MM.1S (cell line): ENCODE data around the gene CPNE7.

ENCODE experiments used
- DNase-seq: peaks from one replicate; pipeline ENCODE4 v3.0.0-alpha.2; 2015
- H2AFZ ChIP-seq: fragments of 300-600 bp; sonication (generic); 2 replicates; pipeline ENCODE4 v1.6.0; 2016; ENCODE audit warnings: antibody characterized with exemption, low read length
- H3F3A ChIP-seq: fragments of 300-600 bp; sonication (generic); 2 replicates; pipeline ENCODE4 v1.6.1; 2016; ENCODE audit warnings: mild to moderate bottlenecking, antibody characterized with exemption, low read length, moderate library complexity, mixed read lengths; ENCODE audit not compliant: insufficient read depth
- H3K27ac ChIP-seq: fragments of 300-600 bp; sonication (generic); 2 replicates; pipeline ENCODE4 v1.5.1; 2016; ENCODE audit warnings: mild to moderate bottlenecking, low read length
- H3K27me3 ChIP-seq: fragments of 300-600 bp; sonication (generic); replicated peaks from 2 replicates; pipeline ENCODE4 v1.6.0; 2016; ENCODE audit warnings: low read length; ENCODE audit not compliant: insufficient read depth
- H3K36me3 ChIP-seq: fragments of 300-600 bp; sonication (generic); replicated peaks from 2 replicates; pipeline ENCODE4 v1.6.1; 2016; ENCODE audit warnings: mild to moderate bottlenecking, low read length, mixed read lengths; ENCODE audit not compliant: insufficient read depth
- H3K4me1 ChIP-seq: fragments of 300-600 bp; sonication (generic); 2 replicates; pipeline ENCODE4 v1.6.1; 2016; ENCODE audit warnings: low read length, mixed read lengths
- H3K4me2 ChIP-seq: fragments of 300-600 bp; sonication (generic); 2 replicates; pipeline ENCODE4 v1.6.0; 2016; ENCODE audit warnings: low read depth, low read length
- H3K4me3 ChIP-seq: fragments of 300-600 bp; sonication (generic); 2 replicates; pipeline ENCODE4 v1.5.1; 2016; ENCODE audit warnings: low read length, mixed read lengths
- H3K79me2 ChIP-seq: fragments of 300-600 bp; sonication (generic); 2 replicates; pipeline ENCODE4 v1.6.1; 2016; ENCODE audit warnings: mixed run types, low read length, mixed read lengths
- H3K9ac ChIP-seq: fragments of 300-600 bp; sonication (generic); 2 replicates; pipeline ENCODE4 v1.6.1; 2016; ENCODE audit warnings: low read length, mixed read lengths
- H3K9me2 ChIP-seq: fragments of 300-600 bp; sonication (generic); replicated peaks from 2 replicates; pipeline ENCODE4 v1.6.1; 2016; ENCODE audit warnings: mild to moderate bottlenecking, low read length, mixed read lengths; ENCODE audit not compliant: insufficient read depth
- H3K9me3 ChIP-seq: fragments of 300-600 bp; sonication (generic); replicated peaks from 2 replicates; pipeline ENCODE4 v1.6.1; 2016; ENCODE audit warnings: mild to moderate bottlenecking, low read length, mixed read lengths; ENCODE audit not compliant: insufficient read depth
- H4K20me1 ChIP-seq: fragments of 300-600 bp; sonication (generic); 2 replicates; pipeline ENCODE4 v1.6.1; 2016; ENCODE audit warnings: mild to moderate bottlenecking, low read length, moderate library complexity, mixed read lengths; ENCODE audit not compliant: insufficient read depth
- CTCF ChIP-seq: fragments of 300-600 bp; sonication (generic); IDR thresholded peaks from 2 replicates; pipeline ENCODE4 v1.5.1; 2016; ENCODE audit warnings: antibody characterized with exemption, low read length, mixed read lengths
- EZH2 ChIP-seq: fragments of 300-600 bp; sonication (generic); optimal IDR thresholded peaks from 2 replicates; pipeline ENCODE3; 2017; ENCODE audit warnings: low read depth, mild to moderate bottlenecking, antibody characterized with exemption, low read length, mixed read lengths
- EZH2phosphoT487 ChIP-seq: fragments of 300-600 bp; sonication (generic); IDR thresholded peaks from 2 replicates; pipeline ENCODE4 v1.6.1; 2018; ENCODE audit warnings: antibody characterized with exemption, low read length

CPNE7 gene

GRCh38 chr16:89571636-89572035, 3.9 kb upstream of the CPNE7 start:
- Histone ChIP-seq H3K27ac (no peak overlapping the region), H3K27me3 (0 out of 2 replicates have a peak, but pooled peaks cover 7% of the 10 kb centered on the region), H3K9ac (no peak overlapping the region), H3K36me3 (no peaks in the 10 kb centered on the region), H4K20me1 (no peaks in the 10 kb centered on the region), H2AFZ (no peak overlapping the region), H3K9me3 (no peaks in the 10 kb centered on the region), H3K4me1 (no peaks in the 10 kb centered on the region), H3K4me2 (no peak overlapping the region), H3K9me2 (no peaks in the 10 kb centered on the region), H3K4me3 (no peak overlapping the region), H3K79me2 (no peaks in the 10 kb centered on the region), H3F3A (no peaks in the 10 kb centered on the region)
- TF ChIP-seq EZH2: no peak
- no peak for TF ChIP-seq CTCF
- no peak for TF ChIP-seq EZH2phosphoT487
- no peak for DNase-seq

DNA sequence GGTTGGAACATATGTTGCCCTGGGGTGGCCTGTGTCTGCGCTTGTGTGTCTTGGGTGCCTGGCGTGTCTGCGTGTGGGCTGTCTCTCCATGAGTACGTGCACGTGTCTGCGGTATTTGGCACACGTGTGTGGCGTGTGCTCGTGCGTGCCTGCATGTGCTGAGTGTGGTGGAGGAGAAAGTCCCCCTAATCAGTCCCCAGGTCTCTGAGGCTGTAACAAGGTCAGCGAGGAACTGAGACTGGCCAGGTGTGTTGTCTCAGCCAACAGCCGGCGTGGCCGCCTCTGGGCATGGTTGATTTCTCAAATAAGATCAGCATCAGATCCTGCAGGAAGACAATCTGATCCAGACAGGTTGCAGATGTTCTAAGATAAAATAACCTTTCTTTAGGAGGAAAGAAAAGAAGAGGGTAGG, 3.5 kb upstream of the CPNE7 start:
- TF ChIP-seq EZH2 (no peak), CTCF (no peak), EZH2phosphoT487 (no peak)
- Histone ChIP-seq H3K4me3 (no peak overlapping the region), H3F3A (no peaks in the 10 kb centered on the region), H3K27me3 (0 out of 2 replicates have a peak, but pooled peaks cover 7% of the 10 kb centered on the region), H3K4me1 (no peaks in the 10 kb centered on the region), H3K79me2 (no peaks in the 10 kb centered on the region), H3K9ac (no peak overlapping the region), H4K20me1 (no peaks in the 10 kb centered on the region), H3K36me3 (no peaks in the 10 kb centered on the region), H3K9me2 (no peaks in the 10 kb centered on the region), H2AFZ (no peak overlapping the region), H3K27ac (no peak overlapping the region), H3K9me3 (no peaks in the 10 kb centered on the region), H3K4me2 (no peak overlapping the region)
- no peak for DNase-seq

DNA sequence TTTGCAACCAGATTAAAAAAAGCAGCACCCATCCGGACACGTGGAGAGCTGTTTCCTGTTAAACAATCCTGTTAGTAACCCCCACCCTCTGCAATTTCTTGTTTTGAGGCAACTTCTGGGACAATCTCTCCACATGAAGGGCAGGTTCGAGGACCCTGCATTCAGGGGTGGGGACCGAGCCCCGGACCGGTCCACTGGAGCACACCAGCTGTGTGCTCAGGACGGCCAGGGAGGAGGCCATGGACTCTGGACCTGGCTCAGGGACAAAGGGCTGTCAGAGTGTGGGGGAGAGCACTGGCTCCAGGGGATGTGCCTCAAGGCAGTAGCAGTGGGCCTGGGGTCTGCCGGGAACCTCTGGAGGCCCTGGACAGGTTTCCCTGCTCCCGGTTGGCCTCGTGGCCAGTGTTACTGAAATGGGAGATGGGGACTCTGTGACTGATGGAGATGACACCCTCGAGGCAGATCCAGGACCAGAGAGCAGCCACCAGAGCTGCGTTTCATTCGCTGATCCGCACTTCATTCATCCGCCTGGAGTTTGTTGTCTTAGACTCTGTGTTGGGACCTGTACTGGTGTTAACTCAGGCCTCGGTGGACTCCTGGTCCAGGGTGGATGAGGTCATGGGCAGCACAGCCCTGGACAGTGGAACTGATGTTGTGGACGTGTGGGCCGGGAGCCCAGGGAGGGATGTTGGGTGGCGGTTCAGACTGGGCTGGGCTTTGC, 2.9 kb upstream of the CPNE7 start:
- H3K4me3 ChIP-seq: no peak overlapping the region
- TF ChIP-seq CTCF: no peak
- no peaks in the 10 kb centered on the region for H3K9me2 ChIP-seq
- H2AFZ ChIP-seq: no peak overlapping the region
- no peaks in the 10 kb centered on the region for H3F3A ChIP-seq
- no peaks in the 10 kb centered on the region for H3K9me3 ChIP-seq
- H3K27me3 ChIP-seq: 0 out of 2 replicates have a peak, but pooled peaks cover 7% of the 10 kb centered on the region
- no peaks in the 10 kb centered on the region for H3K79me2 ChIP-seq
- H3K9ac ChIP-seq: no peak overlapping the region
- H3K36me3 ChIP-seq: no peaks in the 10 kb centered on the region
- no peak overlapping the region for H3K4me2 ChIP-seq
- no peak for DNase-seq
- no peaks in the 10 kb centered on the region for H3K4me1 ChIP-seq
- H4K20me1 ChIP-seq: no peaks in the 10 kb centered on the region
- H3K27ac ChIP-seq: no peak overlapping the region
